SHP77 treated with DMSO at 0.1 percent for 48 hours (cell line): ENCODE data around the gene SIGLEC15.
"Not testable (repeated sequence)": the region's sequence is repeated elsewhere in the genome, so short reads cannot be mapped to it uniquely, and the experiment has no call there.

Source experiments
- DNase-seq: peaks from one replicate; lab custom pipeline; 2025; lab: John Stamatoyannopoulos, UW

Gene SIGLEC15, protein sequence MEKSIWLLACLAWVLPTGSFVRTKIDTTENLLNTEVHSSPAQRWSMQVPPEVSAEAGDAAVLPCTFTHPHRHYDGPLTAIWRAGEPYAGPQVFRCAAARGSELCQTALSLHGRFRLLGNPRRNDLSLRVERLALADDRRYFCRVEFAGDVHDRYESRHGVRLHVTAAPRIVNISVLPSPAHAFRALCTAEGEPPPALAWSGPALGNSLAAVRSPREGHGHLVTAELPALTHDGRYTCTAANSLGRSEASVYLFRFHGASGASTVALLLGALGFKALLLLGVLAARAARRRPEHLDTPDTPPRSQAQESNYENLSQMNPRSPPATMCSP

DNA sequence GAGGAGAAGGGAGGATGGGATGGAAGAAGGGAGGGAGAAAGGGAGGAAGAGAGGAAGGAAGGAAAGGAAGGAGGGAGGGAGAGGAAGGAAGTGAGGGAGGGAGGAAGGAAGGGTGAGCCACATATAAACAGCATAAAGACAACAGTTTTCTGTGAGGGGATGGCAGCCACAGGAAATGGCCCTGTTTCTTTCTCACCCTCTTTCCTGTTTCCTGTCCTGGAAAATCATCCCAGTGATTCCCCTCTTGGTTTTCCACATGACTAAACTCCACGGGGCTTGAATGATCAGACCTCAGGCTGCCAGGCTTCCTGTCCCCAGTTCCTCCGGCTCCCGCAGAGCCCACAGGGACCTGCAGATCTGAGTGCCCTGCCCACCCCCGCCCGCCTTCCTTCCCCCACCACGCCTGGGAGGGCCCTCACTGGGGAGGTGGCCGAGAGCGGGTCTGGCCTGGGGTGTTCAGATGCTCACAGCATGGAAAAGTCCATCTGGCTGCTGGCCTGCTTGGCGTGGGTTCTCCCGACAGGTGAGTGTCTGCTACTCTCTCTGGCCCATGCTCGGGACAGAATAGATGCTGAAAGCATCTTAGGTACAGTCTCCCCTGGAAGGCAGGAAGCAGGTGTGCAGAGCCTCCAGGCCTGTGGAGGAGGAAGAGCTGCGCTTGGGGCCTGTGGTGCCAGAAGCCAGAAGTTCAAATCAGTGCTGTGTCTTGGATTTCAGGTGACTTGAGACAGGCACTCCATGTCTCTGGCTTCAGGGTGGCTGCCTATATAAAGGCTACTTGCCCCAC is at the start of gene SIGLEC15:
TSS of gene SIGLEC15 (plus strand) at position 418 of the 787 bp plus-strand sequence. CDS start at position 472, 54 bp downstream.
- no peak for DNase-seq

DNA sequence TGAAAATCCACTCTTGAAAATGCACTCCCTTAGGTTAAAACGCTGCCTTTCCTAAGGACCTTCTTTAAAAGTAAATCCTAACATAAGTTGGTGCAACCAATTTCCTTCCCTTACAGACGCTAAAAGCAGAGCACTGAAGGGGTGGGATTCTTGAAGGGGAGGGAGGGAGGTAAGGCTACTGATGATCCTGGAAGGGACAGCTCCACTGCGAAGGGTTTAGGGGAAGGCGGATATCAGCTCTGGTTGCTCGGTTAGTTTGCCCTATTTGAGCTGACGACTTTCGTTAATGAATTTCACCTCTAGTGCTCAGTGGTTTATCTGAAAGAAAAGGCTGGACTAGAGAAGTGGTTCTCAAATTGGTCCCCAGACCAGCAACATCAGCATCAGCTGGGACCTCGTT is 49.7 kb upstream of the SIGLEC15 start:
- DNase-seq, result no peak

DNA sequence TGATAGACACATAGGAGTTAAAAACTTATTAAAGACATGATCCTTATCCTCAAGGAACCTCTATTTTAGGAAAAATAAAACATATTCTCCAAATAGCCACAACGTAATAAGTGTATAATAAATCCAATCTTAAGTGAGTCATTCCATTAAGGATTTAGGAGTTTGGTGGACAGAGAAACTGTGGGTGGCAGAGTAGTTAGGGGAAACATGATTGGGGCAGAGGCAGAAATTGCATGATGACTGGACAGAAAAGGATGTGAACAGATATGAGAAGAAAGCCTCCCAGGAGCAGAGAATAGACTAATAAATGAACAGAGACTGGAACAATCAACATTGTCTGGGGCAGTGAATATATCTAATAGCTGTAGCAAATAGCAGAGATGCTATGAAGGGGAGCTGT is 48.1 kb upstream of the SIGLEC15 start:
- no peak for DNase-seq

DNA sequence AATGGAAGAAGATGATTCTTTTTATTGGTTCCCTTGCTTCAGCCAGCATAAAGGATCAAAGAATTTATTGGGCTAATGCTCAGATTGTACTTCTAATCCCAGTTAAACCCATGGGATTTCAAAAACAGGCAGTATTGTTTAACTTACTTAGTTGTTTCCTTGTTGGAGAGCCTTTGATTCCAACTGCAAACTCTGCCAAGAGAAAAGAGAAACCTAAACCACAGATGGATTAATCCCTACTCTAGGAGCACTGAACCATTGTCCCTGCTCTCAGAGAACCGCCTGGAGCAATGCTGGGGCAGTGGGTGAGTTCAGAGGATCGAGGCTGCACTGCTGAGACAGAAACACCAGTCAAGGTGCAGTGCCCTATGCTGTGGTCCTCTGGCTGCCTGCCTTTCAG is 44.9 kb upstream of the SIGLEC15 start:
- no peak for DNase-seq

DNA sequence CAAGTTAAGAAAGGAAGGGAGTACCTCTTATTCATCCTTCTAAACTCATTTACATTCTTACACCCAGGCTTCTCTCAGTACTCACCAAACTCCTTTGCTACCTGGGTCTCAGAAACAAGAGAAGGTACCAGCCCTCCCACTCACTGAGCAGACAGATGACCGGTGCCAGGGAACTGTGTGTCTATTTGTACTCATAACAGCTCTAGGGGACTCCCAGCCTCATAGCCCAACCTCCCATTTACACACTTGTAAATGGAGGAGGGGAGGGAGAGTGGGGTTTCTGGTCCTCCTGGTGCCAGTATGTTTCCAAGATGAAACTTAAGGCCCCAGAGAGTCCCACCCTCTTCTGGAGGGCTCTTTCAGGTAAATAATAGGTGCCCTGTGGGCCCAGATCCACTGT is 42.8 kb upstream of the SIGLEC15 start:
- no peak for DNase-seq

DNA sequence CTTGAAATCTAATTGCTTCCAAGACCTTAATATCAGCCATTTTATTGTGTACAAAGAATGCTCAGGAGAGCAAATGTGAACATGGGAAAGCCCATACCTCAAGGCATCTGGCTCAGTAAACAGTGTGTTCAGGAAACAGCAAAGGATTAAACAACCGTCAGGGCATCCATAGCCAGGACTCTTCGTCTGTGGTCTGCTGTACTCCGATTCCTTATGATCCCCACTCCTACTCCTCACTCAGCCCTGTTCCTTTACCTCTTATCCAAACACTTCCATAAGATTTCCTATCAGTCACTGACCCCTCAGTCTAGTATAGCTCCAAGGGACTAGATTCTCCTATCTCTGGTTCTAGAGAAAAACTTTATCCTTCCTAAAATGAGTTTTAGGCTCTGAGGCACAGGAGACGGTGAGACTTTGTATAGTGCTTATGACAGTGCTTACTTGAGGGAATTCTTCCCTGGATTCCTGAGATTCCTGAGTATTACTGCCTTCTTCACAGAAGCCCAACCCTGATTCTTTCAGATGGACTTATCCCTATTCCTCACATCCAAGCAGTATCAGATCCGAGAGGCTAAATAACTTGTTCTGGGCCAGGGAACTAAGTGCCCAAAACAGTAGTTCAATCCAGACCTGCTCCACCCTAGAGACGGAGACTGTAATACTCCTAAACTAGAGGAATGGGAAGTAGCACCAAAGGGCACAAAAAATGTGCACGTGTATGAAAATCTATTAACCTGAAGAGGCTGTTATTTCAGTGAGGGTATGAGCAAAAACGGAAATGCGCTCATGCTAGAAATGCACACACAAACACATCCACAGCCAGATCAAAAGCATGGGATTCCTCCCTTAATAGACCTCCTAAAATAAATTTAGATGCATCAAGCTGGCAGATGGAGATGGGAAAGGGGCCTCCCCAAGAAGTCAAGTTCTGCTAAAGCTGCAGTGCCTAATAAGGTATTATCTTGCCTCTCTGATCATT is 42.1 kb upstream of the SIGLEC15 start:
- no peak for DNase-seq

DNA sequence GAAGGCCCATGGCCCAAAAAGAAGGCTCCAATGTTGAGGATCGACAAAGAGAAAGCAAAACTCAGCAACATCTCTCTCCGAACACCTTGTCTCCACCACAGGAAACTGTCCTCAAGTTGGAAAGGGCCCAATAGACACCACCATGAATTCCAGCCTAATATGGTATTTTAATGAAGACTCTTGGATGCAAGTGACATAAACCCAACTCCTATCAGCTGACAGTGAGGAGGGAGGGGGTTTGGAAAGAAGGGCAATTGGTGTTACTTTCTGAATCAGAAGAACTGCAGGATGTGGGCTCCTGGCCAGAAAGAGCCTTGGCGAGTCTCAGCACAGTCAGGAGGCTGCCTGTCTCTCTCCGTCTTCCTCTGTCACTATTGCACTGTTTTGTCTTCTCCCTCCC is 40.3 kb upstream of the SIGLEC15 start:
- no peak for DNase-seq

DNA sequence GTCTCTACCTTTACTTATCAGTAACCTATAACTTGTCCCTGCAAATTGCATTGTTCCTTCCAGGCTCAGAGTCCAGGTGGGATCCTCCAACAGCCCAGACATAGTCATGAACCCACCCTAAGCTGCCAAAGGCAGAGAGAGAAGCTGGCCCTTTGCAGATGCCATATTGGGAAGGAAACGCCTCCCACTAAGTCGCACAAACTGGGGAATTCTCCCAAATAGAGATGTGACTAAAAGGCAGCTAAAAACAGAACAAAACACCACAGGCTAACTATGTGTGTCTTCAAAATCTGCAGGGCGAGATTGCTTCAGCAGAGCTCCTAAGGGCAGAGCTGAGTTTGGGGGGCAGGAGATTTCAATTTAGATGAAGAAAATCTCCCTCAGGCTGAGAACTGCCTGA is 38.5 kb upstream of the SIGLEC15 start:
- no peak for DNase-seq

DNA sequence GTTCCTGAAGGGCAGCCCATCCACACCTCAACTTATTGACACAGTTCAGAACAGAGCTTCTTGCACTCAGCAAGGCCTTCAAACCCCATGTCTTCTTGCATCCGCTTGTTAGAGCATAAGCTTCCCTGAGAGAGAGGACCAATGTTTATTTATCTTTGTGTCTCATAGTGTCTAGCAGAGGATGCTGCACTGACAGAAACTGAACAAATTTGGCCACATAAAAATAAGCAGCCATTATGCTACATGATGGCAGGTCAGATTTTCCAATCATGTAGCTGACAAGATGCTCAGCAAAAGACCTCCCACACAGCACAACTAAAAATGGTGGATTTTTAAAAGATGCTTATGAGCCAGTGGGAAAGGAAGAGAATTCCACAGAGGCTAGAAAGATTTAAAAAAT is 38.1 kb upstream of the SIGLEC15 start:
- no peak for DNase-seq

DNA sequence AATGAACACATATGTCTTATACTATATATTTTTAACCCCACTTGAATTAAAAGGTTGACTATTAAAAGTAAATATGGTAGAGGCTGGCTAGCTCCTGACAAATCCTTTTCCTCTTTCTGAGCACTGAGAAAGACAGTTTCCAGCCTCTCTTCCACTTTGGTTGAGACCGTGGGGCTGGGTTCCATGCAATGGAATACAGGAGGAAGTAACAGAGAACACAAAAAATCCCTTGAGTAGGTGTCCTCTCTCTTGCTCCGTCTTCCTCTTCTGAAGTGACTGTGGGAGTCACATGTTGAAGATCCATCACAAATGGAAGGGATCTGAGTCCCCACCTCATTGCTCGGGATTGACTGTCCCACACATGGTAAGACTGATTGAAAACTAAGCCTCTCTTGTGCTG is 36.6 kb upstream of the SIGLEC15 start:
- DNase-seq, result no peak

DNA sequence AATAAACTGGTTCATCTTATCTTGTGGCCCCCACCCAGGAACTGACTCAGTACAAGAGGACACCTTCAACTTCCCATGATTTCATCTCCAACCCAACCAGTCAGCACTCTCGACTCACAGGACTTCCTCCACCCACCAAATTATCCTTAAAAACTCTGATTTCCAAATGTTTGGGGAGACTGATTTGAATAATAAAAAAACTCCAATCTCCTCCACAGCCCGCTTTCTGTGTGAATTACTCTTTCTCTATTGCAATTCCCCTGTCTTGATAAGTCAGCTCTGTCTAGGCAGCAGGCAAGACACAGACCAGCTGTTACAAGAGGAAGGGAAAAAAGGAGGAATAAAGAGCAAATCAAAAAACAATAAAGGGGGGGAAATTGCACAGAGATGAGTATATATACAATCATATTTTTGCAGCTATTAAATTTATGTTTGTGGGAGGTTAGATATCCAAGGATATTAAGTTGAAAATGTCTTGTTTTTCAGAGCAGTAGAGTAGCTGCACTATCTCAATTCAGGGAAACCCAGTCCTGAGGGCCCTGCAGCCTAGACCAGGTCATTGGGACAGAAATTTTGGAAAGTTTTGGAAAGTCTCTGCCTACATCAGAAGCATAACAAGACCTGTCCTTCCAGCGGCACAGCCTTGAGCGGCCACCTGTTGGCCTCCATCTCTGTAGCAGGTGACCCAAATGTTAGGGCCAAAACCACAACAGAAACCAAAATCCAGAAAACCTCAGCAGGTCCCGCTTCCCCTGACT is 32.8 kb upstream of the SIGLEC15 start:
- DNase-seq, result no peak

DNA sequence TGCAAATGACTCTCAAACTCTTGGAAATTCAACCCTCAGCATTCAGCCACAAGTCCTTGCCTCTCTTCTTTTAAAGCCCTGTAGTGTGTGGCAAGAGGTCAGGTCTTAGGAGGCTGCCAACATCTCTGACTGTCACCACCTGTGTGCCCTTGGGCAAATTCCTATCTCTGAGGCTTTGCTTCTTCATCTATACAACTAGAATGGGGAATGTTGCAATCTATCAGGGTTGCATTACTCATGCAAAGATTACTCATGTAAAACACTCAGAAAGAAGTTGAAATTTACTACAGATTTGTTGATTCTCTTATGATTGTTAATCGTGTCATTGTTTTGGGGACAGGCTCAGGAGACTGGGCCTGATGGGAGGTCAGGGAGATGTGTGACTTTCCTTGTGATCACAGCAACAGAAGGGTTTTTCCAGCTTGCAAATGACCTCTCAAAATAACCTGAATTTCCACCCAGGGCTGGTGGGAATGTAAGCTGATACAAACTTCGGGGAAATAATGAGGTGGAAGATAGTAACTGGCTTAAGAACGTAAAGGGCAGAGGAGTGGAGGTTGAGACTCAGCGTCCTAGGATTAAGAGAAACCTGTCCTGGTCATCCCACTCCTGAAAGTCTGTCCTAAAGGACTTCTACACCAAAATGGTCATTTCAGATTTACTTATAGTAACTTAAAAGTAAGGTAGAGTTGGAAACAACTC is 32.1 kb upstream of the SIGLEC15 start:
- DNase-seq, result no peak

DNA sequence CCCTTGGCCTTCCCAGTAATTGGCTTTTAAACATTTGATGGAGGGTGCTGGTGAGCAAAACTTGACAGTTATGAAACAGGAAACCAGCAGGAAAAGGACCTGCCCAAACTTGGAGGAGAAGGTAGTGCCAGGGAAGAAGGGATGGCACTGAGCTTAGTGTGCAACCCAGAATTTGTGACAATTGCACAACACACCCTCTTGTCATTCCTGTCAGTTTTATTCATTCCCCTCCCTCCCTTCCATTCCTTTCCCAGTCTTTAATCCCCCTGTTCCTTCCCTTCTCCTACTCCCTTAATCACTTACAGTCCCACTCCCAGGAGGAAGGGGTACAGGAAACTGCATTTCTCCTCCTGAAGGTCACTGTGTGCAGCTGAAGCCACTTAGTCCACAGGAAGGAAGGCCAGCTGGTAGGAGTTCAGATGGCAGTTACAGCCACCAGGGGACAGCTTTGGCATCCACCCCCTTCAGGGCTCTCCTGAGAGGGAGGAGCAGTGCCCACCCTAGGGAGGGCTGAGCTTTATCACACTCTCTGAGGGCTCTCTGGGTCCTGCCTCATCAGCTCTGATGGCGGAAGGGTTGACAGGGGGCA is 24.0 kb upstream of the SIGLEC15 start:
- DNase-seq, result no peak

DNA sequence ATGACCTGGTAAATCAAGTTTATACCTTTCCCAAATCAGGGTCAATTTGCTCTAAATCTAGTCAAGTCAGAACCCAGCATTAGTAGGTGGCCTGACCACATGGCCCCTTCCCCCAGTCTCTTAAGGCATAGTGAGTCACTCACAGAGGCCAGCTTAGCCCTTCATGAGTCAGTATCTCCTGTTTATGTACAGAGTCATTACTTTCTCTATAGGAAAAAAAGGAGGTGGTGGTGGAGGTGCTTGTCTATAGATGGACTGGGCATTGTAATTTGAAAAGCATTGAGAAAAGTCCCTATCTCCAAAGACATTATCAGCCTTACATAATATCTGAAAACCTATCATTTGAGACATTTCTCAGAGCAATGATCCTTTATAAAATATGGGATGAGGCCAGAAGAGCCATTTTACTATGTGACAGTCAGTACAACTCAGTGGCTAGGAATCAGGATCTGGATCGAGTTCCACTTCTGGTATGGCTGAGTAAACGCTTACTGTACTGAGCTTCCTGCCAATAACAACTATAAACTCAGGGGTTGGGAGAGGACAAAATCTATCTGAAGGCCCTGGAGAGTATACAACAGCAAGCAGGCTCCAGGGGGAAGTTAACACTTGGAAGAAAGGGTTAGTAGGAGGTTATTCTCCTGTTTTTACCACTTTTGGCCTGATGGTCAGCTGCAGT is 22.5 kb upstream of the SIGLEC15 start:
- no peak for DNase-seq

DNA sequence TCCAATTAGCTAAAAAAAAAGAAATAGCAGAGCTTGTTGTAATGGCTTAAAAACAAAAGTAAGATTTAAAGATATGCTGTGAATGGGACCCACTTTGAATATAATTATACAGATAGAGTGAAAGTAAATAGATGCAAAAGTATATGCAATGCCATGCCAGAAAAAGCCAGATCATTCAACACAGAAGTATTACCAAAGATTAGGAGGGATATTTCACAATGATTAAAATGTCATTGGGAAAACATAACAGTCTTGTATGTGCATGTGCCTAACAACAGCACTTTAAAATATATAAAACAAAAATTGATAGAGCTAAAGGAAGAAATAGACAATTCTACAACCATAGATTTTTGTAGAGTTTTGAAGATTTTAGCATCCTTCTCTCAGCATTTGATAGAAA is 19.9 kb upstream of the SIGLEC15 start:
- DNase-seq, result no peak

DNA sequence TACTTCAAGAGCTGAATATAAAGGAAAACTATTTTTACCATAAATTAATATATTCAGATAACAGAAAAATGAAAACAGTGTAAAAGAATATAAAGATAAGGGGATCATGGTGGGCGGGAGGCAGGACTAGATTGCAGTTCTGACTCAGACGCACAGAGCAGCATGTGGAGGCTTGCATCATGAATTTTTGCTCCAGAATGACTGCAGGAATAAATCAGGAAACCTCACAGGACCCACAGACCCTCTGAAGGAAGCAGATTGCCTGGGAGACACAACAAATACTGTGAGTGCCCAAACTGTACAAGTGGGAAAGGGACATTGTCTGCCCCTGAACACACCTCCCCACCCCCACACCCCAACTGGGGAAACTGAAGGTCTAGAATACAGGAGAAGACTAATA is 19.2 kb upstream of the SIGLEC15 start:
- DNase-seq, result no peak

DNA sequence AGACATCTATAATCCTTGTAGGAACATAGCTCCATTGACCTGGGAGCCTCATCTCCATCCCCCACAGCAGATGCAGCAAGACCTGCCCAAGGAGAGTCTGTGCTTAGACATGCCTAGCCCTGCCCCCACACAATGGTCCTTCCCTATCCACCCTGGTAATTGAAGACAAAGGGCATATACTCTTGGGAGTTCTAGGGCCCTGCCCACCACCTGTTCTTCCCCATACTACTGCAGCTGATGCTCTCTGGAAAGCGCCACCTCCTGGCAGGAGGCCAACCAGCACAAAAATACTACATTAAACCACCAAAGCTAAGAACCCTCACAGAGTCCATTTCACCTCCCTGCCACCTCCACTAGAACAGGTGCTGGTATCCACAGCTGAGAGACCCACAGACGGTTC is 18.3 kb upstream of the SIGLEC15 start:
- DNase-seq, result peak; percentile 33

DNA sequence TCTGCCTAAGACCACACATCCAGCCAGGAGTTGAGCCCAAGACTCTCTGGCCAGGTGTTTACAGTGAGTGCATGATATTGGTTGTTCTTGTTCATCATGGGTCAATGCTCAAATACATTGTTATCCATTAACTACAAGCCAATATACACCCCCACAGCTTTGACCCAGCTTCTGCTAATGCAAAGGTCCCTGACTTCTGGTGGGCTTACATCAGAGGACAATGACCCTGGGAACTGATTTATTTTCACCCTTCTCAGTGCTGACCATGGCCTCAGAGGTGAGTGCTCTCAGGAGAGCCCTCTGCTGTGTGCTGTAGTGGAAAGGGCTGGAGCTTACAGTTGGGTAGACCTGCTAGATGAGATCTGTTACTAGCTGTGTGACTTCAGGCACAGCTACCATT is 10.7 kb upstream of the SIGLEC15 start:
- DNase-seq, result not testable (repeated sequence)

DNA sequence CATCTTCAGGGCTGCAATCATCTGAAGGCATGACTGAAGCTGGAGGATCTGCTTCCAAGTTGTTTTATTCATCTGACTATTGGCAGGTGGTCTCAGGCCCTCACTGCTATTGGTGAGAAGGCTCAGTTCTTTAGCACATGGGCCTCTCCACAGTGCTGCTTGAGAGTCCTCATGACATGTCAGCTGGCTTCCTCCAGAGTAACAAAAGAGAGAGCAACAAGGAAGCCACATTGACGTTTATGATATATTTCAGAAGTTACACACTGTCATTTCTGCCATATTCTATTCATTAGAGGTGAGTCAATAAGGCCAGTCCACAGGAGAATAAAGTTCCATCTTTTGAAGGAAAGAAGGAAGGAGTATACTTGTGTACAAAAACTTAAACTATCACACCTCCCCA is 7.9 kb upstream of the SIGLEC15 start:
- no peak for DNase-seq

DNA sequence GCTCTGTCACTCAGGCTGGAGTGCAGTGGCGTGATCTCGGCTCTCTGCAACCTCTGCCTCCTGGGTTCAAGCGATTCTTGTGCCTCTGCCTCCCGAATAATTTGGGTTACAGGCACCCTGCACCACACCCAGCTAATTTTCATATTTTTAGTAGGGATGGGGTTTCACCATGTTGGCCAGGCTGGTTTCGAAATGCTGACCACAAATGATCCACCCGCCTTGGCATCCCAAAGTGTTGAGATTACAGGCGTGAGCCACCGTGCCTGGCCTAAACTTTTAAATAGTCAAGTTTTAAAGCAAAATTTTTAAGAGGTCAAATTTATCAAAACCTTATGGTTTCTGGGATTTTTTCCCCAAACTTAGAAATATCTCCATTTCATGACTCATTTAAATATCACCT is 6.7 kb upstream of the SIGLEC15 start:
- DNase-seq, result not testable (repeated sequence)
